DOHH2 (cell line): Measurements from ENCODE around the gene EDEM3.

Experiments used
- CTCF ChIP-seq: fragments of 200-600 bp; sonication (generic); IDR thresholded peaks from one replicate; pipeline ENCODE4 v1.5.1; 2014; ENCODE audit warnings: antibody characterized with exemption, mild to moderate bottlenecking, low read depth, low read length; ENCODE audit not compliant: poor library complexity, severe bottlenecking
- EZH2phosphoT487 ChIP-seq: fragments of 200-600 bp; sonication (generic); IDR thresholded peaks from 2 replicates; pipeline ENCODE4 v1.6.1; 2017; ENCODE audit warnings: borderline replicate concordance, mild to moderate bottlenecking, antibody characterized with exemption, low read length, moderate library complexity, mixed read lengths

GRCh38 chr1:184748740-184749139 is 5.9 kb downstream of the EDEM3 start:
- TF ChIP-seq CTCF: no peak
- TF ChIP-seq EZH2phosphoT487: no peak
